Mesendoderm (in vitro differentiated cells): ENCODE results near the gene PDPR.
"Not testable (repeated sequence)": the region's sequence is repeated elsewhere in the genome, so short reads cannot be mapped to it uniquely, and the experiment has no call there.

Experiments used
- DNase-seq: peaks from one replicate; pipeline ENCODE4 v3.0.0; 2013
- H2AK5ac ChIP-seq: 2 replicates; pipeline ENCODE4 v1.6.1; 2013; ENCODE audit warnings: low read length, inconsistent platforms
- H2BK120ac ChIP-seq: 2 replicates; pipeline ENCODE4 v1.6.1; 2013; ENCODE audit warnings: low read depth, mild to moderate bottlenecking, low read length, moderate library complexity, mixed read lengths
- H2BK15ac ChIP-seq: replicated peaks from 2 replicates; pipeline ENCODE4 v1.6.1; 2013; ENCODE audit warnings: low read depth, mild to moderate bottlenecking, moderate library complexity
- H2BK5ac ChIP-seq: 2 replicates; pipeline ENCODE4 v1.6.1; 2013; ENCODE audit warnings: low read length, inconsistent platforms
- H3K18ac ChIP-seq: 2 replicates; pipeline ENCODE4 v1.6.1; 2013; ENCODE audit warnings: mild to moderate bottlenecking, low read length, mixed read lengths
- H3K23ac ChIP-seq: one replicate; pipeline ENCODE4 v1.6.1; 2013; ENCODE audit warnings: low read length
- H3K27ac ChIP-seq: 2 replicates; pipeline ENCODE4 v1.5.1; 2013; ENCODE audit warnings: low read depth, mild to moderate bottlenecking, inconsistent platforms, low read length, moderate library complexity
- H3K27me3 ChIP-seq: 2 replicates; pipeline ENCODE4 v1.6.1; 2013; ENCODE audit warnings: low read length, control low read depth, mild to moderate bottlenecking, inconsistent platforms; ENCODE audit not compliant: insufficient read depth, poor library complexity
- H3K36me3 ChIP-seq: 2 replicates; pipeline ENCODE4 v1.6.1; 2013; ENCODE audit warnings: low read length, inconsistent platforms; ENCODE audit not compliant: control insufficient read depth, insufficient read depth
- H3K4ac ChIP-seq: one replicate; pipeline ENCODE4 v1.6.1; 2013; ENCODE audit warnings: low read depth, mild to moderate bottlenecking, low read length, moderate library complexity
- H3K4me1 ChIP-seq: 2 replicates; pipeline ENCODE4 v1.6.1; 2013; ENCODE audit warnings: low read depth, low read length, inconsistent platforms; ENCODE audit not compliant: control insufficient read depth
- H3K4me2 ChIP-seq: 2 replicates; pipeline ENCODE4 v1.6.1; 2013; ENCODE audit warnings: low read length
- H3K4me3 ChIP-seq: 2 replicates; pipeline ENCODE4 v1.5.1; 2013; ENCODE audit warnings: mild to moderate bottlenecking, low read length
- H3K56ac ChIP-seq: one replicate; pipeline ENCODE4 v1.6.1; 2013; ENCODE audit warnings: low read length
- H3K79me1 ChIP-seq: 2 replicates; pipeline ENCODE4 v1.6.1; 2013; ENCODE audit warnings: low read length, inconsistent platforms
- H3K79me2 ChIP-seq: 2 replicates; pipeline ENCODE4 v1.6.1; 2013; ENCODE audit warnings: mild to moderate bottlenecking, low read length; ENCODE audit not compliant: control insufficient read depth, insufficient read depth
- H3K9ac ChIP-seq: 2 replicates; pipeline ENCODE4 v1.6.1; 2013; ENCODE audit warnings: low read length, inconsistent platforms
- H4K5ac ChIP-seq: one replicate; pipeline ENCODE4 v1.6.1; 2013; ENCODE audit warnings: low read length
- H4K8ac ChIP-seq: one replicate; pipeline ENCODE4 v1.6.1; 2013; ENCODE audit warnings: low read depth, mild to moderate bottlenecking, control low read depth, low read length, moderate library complexity
- WGBS: extraction: QIAGEN DNeasy Blood & Tissue Kit; methylation state at CpG from one replicate; pipeline ENCODE4 v1.1.7; 2013; ENCODE audit warnings: low lambda C conversion rate, missing lambda C conversion rate; ENCODE audit not compliant: insufficient coverage; ENCODE audit errors: extremely low coverage; 5-methylcytosine and 5-hydroxymethylcytosine counted together

PDPR gene

GRCh38 chr16:70190574-70190973, 76.4 kb downstream of the PDPR start:
- not testable (repeated sequence) for H3K27ac ChIP-seq, H3K79me1 ChIP-seq, H3K79me2 ChIP-seq, H3K56ac ChIP-seq, H3K27me3 ChIP-seq, H2BK5ac ChIP-seq, H2BK15ac ChIP-seq, DNase-seq, H3K36me3 ChIP-seq, H3K4me2 ChIP-seq, H3K23ac ChIP-seq, H3K4me1 ChIP-seq, H2BK120ac ChIP-seq, H4K5ac ChIP-seq, H2AK5ac ChIP-seq, H3K4me3 ChIP-seq, H3K18ac ChIP-seq, H4K8ac ChIP-seq, H3K4ac ChIP-seq, H3K9ac ChIP-seq
- WGBS, result no CpG with 5 or more reads among the region's 5 CpGs

- not testable (repeated sequence) for H2BK15ac ChIP-seq, H3K4me1 ChIP-seq, DNase-seq, H3K56ac ChIP-seq, H3K9ac ChIP-seq, H3K27ac ChIP-seq, H3K18ac ChIP-seq, H3K23ac ChIP-seq, H2AK5ac ChIP-seq, H3K4me3 ChIP-seq, H3K4me2 ChIP-seq, H2BK120ac ChIP-seq, H4K5ac ChIP-seq, H3K4ac ChIP-seq, H3K27me3 ChIP-seq, H3K79me1 ChIP-seq, H3K36me3 ChIP-seq, H4K8ac ChIP-seq, H2BK5ac ChIP-seq, H3K79me2 ChIP-seq
- WGBS, result no CpG with 5 or more reads among the region's 12 CpGs
Observed at GRCh38 chr16:70196683-70197300, 82.7 kb downstream of the PDPR start.

- H3K4me2 ChIP-seq, H3K18ac ChIP-seq, H2BK5ac ChIP-seq, H3K23ac ChIP-seq, H4K5ac ChIP-seq, H3K56ac ChIP-seq, H4K8ac ChIP-seq, H3K36me3 ChIP-seq, H3K27ac ChIP-seq, H3K79me2 ChIP-seq, H3K27me3 ChIP-seq, H3K4me3 ChIP-seq, H3K9ac ChIP-seq, DNase-seq, H2BK120ac ChIP-seq, H3K79me1 ChIP-seq, H3K4me1 ChIP-seq, H3K4ac ChIP-seq, H2BK15ac ChIP-seq, H2AK5ac ChIP-seq: not testable (repeated sequence)
- WGBS, result no CpG with 5 or more reads among the region's 7 CpGs
Observed at GRCh38 chr16:70197611-70198010, 83.5 kb downstream of the PDPR start.

- not testable (repeated sequence) for H3K56ac ChIP-seq, H3K4ac ChIP-seq, H2BK120ac ChIP-seq, H3K79me1 ChIP-seq, DNase-seq, H3K4me2 ChIP-seq, H4K8ac ChIP-seq, H2BK5ac ChIP-seq, H3K27me3 ChIP-seq, H3K9ac ChIP-seq, H3K23ac ChIP-seq, H3K36me3 ChIP-seq, H4K5ac ChIP-seq, H3K27ac ChIP-seq, H2AK5ac ChIP-seq, H3K18ac ChIP-seq, H3K79me2 ChIP-seq, H3K4me1 ChIP-seq, H3K4me3 ChIP-seq, H2BK15ac ChIP-seq
- WGBS, result no CpG with 5 or more reads among the region's 9 CpGs
Observed at GRCh38 chr16:70198230-70198629, 84.1 kb downstream of the PDPR start.

GRCh38 chr16:70198666-70199065, 84.5 kb downstream of the PDPR start:
- not testable (repeated sequence) for DNase-seq, H2BK5ac ChIP-seq, H3K79me1 ChIP-seq, H3K56ac ChIP-seq, H3K4ac ChIP-seq, H4K8ac ChIP-seq, H3K79me2 ChIP-seq, H2BK15ac ChIP-seq, H3K36me3 ChIP-seq, H4K5ac ChIP-seq, H3K4me3 ChIP-seq, H2AK5ac ChIP-seq, H3K9ac ChIP-seq, H3K4me2 ChIP-seq, H3K23ac ChIP-seq, H3K18ac ChIP-seq, H3K27me3 ChIP-seq, H3K27ac ChIP-seq, H3K4me1 ChIP-seq, H2BK120ac ChIP-seq
- WGBS, result no CpG with 5 or more reads among the region's 3 CpGs

- not testable (repeated sequence) for H4K8ac ChIP-seq, H3K56ac ChIP-seq, H3K4ac ChIP-seq, H3K9ac ChIP-seq, H3K18ac ChIP-seq, DNase-seq, H3K4me2 ChIP-seq, H3K23ac ChIP-seq, H2AK5ac ChIP-seq, H3K27ac ChIP-seq, H2BK5ac ChIP-seq, H3K27me3 ChIP-seq, H3K79me2 ChIP-seq, H3K79me1 ChIP-seq, H2BK15ac ChIP-seq, H3K36me3 ChIP-seq, H2BK120ac ChIP-seq, H3K4me1 ChIP-seq, H3K4me3 ChIP-seq, H4K5ac ChIP-seq
- WGBS, result no CpG with 5 or more reads among the region's 9 CpGs
Observed at GRCh38 chr16:70199170-70199569, 85.0 kb downstream of the PDPR start.
